HepG2 (cell line): ENCODE results near the gene SUN5. TPM values are rescaled to one million over a fixed set of nuclear protein-coding genes. Genes with fewer than 3 reads are reported as not detected.

ENCODE experiments used
- GATAD1 ChIP-seq: IDR thresholded peaks from 2 replicates; pipeline ENCODE4 v1.6.1; 2016; ENCODE audit warnings: missing genetic modification reagents, missing compliant biosample characterization
- KDM2A ChIP-seq: sonication (generic); formaldehyde crosslinking; IDR thresholded peaks from 2 replicates; pipeline ENCODE4 v1.4.0; 2020; ENCODE audit warnings: low read depth, missing genetic modification reagents, borderline replicate concordance
- MTA1 ChIP-seq: sonication (generic); formaldehyde crosslinking; IDR thresholded peaks from 2 replicates; pipeline ENCODE4 v1.4.0; 2020; ENCODE audit warnings: missing genetic modification reagents, mild to moderate bottlenecking, borderline replicate concordance
- RARA ChIP-seq: IDR thresholded peaks from 2 replicates; pipeline ENCODE4 v1.6.1; 2016; ENCODE audit warnings: missing genetic modification reagents, missing compliant biosample characterization
- SAFB2 ChIP-seq: sonication (generic); formaldehyde crosslinking; IDR thresholded peaks from 2 replicates; pipeline ENCODE4 v1.5.1; 2020; ENCODE audit warnings: missing genetic modification reagents, low read depth, mild to moderate bottlenecking, borderline replicate concordance
- SRSF9 ChIP-seq: fragments of 200-400 bp; formaldehyde crosslinking; IDR thresholded peaks from 2 replicates; pipeline ENCODE4 v1.6.1; 2018; ENCODE audit warnings: borderline replicate concordance, mild to moderate bottlenecking, low read depth, low read length; ENCODE audit not compliant: insufficient read depth, poor library complexity, severe bottlenecking
- THYN1 ChIP-seq: sonication (generic); formaldehyde crosslinking; IDR thresholded peaks from 2 replicates; pipeline ENCODE4 v1.8.1; 2023; ENCODE audit warnings: low read depth, mild to moderate bottlenecking, moderate library complexity, missing genetic modification reagents, borderline replicate concordance
- YEATS2 ChIP-seq: sonication (generic); formaldehyde crosslinking; IDR thresholded peaks from 2 replicates; pipeline ENCODE4 v1.4.0; 2020; ENCODE audit warnings: missing genetic modification reagents, borderline replicate concordance
- ZNF251 ChIP-seq: sonication (generic); formaldehyde crosslinking; IDR thresholded peaks from 2 replicates; pipeline ENCODE4 v1.9.0; 2021; ENCODE audit warnings: mild to moderate bottlenecking, missing genetic modification reagents
- ZNF264 ChIP-seq: sonication (generic); formaldehyde crosslinking; IDR thresholded peaks from 2 replicates; pipeline ENCODE4 v1.4.0; 2020; ENCODE audit warnings: missing genetic modification reagents
- ZNF354B ChIP-seq: sonication (generic); formaldehyde crosslinking; IDR thresholded peaks from 2 replicates; pipeline ENCODE4 v1.8.0; 2022; ENCODE audit warnings: mild to moderate bottlenecking, missing genetic modification reagents
- ZNF496 ChIP-seq: sonication (generic); formaldehyde crosslinking; IDR thresholded peaks from 2 replicates; pipeline ENCODE4 v1.8.1; 2023; ENCODE audit warnings: mild to moderate bottlenecking, moderate library complexity, missing genetic modification reagents; ENCODE audit not compliant: insufficient replicate concordance
- ZNF768 ChIP-seq: sonication (generic); formaldehyde crosslinking; IDR thresholded peaks from 2 replicates; pipeline ENCODE4 v1.4.0; 2020; ENCODE audit warnings: missing genetic modification reagents
- ZNF772 ChIP-seq: sonication (generic); formaldehyde crosslinking; IDR thresholded peaks from 2 replicates; pipeline ENCODE4 v1.5.0; 2020; ENCODE audit warnings: mild to moderate bottlenecking, missing genetic modification reagents
- ZNF776 ChIP-seq: sonication (generic); formaldehyde crosslinking; IDR thresholded peaks from 2 replicates; pipeline ENCODE4 v1.4.0; 2020; ENCODE audit warnings: mild to moderate bottlenecking, missing genetic modification reagents
- ZNF788 ChIP-seq: sonication (generic); formaldehyde crosslinking; IDR thresholded peaks from 2 replicates; pipeline ENCODE4 v1.5.0; 2020; ENCODE audit warnings: mild to moderate bottlenecking, missing genetic modification reagents, borderline replicate concordance
- ZSCAN20 ChIP-seq: sonication (generic); formaldehyde crosslinking; IDR thresholded peaks from 2 replicates; pipeline ENCODE4 v1.4.0; 2020; ENCODE audit warnings: missing genetic modification reagents, mild to moderate bottlenecking, borderline replicate concordance
- polyA plus RNA-seq, 8 experiments: library from polyadenylated mRNA; depleted of rRNA in 3 of 8; stranded (reverse) in 7 of 8; unstranded in 1 of 8; fragments of >200 nt; fragmentation: Illumina TruSeq in 4 of 8; extraction: Trizol in 4 of 8; gene quantifications; 2 replicates each; pipeline versions ENCODE4 v1.2.1 to v1.2.3, GENCODE V29; 2011 to 2016; ENCODE audit warnings: low read depth in 4 of 8, missing spikeins in 1 of 8, mixed read lengths in 1 of 8; ENCODE audit not compliant: insufficient read depth in 1 of 8
- total RNA-seq, 5 experiments: library from RNA; depleted of rRNA; stranded (reverse); fragments of >200 nt; fragmentation: Illumina TruSeq; extraction: Trizol; gene quantifications; 2 replicates each; pipeline ENCODE4 v1.2.3, GENCODE V29; 2016; ENCODE audit warnings: low read depth in 1 of 5
- TF ChIP-seq, protein P1 (sequence below): sonication (generic); formaldehyde crosslinking; IDR thresholded peaks from 2 replicates; pipeline ENCODE4 v1.4.0; 2020; ENCODE audit warnings: missing genetic modification reagents
- TF ChIP-seq, protein P2 (sequence below): IDR thresholded peaks from 2 replicates; pipeline ENCODE4 v1.4.0; 2020; ENCODE audit warnings: mild to moderate bottlenecking, missing genetic modification reagents
- TF ChIP-seq, protein P3 (sequence below): sonication (generic); IDR thresholded peaks from 2 replicates; pipeline ENCODE4 v1.6.1; 2016; ENCODE audit warnings: low read depth, borderline replicate concordance

The SUN5 gene
- total and polyA plus RNA-seq, 2 of the 13 experiments (the other 11 are each of a cell fraction or from before 2014, with no cell fraction given), result not detected

DNA sequence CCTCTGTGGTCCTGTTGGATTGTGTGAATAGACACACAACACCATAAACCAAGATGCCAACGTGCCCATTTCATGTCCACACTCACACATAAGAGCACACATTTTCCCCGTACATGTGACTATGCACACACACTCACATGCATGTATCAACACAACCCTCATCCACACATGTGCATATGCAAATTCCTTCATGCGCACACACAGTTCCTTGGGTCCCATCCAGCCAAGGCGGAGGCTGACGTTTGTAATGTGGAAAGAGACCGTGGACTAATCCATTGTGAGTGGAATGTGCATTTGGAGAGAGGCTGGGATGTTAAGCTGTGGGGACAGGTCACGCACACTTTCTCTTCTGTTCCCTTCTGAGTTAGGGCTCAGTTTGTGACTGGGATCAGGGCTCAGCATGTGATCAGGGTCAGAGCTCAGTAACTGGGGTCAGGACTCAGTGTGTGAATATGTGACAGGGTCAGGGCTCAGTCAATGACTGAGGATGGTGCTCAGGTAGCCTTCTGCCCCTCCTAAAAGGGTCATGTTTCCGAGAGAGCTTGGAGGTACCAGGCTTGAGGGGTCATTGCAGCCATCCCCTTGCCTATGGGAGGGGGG, 2.6 kb upstream of the SUN5 start (continued):
- TF ChIP-seq, protein P1, sequence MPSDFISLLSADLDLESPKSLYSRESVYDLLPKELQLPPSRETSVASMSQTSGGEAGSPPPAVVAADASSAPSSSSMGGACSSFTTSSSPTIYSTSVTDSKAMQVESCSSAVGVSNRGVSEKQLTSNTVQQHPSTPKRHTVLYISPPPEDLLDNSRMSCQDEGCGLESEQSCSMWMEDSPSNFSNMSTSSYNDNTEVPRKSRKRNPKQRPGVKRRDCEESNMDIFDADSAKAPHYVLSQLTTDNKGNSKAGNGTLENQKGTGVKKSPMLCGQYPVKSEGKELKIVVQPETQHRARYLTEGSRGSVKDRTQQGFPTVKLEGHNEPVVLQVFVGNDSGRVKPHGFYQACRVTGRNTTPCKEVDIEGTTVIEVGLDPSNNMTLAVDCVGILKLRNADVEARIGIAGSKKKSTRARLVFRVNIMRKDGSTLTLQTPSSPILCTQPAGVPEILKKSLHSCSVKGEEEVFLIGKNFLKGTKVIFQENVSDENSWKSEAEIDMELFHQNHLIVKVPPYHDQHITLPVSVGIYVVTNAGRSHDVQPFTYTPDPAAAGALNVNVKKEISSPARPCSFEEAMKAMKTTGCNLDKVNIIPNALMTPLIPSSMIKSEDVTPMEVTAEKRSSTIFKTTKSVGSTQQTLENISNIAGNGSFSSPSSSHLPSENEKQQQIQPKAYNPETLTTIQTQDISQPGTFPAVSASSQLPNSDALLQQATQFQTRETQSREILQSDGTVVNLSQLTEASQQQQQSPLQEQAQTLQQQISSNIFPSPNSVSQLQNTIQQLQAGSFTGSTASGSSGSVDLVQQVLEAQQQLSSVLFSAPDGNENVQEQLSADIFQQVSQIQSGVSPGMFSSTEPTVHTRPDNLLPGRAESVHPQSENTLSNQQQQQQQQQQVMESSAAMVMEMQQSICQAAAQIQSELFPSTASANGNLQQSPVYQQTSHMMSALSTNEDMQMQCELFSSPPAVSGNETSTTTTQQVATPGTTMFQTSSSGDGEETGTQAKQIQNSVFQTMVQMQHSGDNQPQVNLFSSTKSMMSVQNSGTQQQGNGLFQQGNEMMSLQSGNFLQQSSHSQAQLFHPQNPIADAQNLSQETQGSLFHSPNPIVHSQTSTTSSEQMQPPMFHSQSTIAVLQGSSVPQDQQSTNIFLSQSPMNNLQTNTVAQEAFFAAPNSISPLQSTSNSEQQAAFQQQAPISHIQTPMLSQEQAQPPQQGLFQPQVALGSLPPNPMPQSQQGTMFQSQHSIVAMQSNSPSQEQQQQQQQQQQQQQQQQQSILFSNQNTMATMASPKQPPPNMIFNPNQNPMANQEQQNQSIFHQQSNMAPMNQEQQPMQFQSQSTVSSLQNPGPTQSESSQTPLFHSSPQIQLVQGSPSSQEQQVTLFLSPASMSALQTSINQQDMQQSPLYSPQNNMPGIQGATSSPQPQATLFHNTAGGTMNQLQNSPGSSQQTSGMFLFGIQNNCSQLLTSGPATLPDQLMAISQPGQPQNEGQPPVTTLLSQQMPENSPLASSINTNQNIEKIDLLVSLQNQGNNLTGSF, result no peak
- TF ChIP-seq ZNF768 (CRISPR knock-in tag) (no peak), ZNF788 (peak; percentile 2; the same call in 1 of the 2 replicates), GATAD1 (CRISPR knock-in tag) (0 out of 2 replicates have a peak, but pooled peaks have one; percentile 3), ZNF772 (no peak), RARA (CRISPR knock-in tag) (peak; percentile 49; the same call in 1 of the 2 replicates), MTA1 (no peak), ZNF251 (CRISPR knock-in tag) (no peak), ZNF354B (CRISPR knock-in tag) (no peak), ZNF776 (CRISPR knock-in tag) (no peak; the same call in 1 of the 2 replicates), KDM2A (no peak), ZSCAN20 (no peak), ZNF264 (CRISPR knock-in tag) (no peak), SRSF9 (no peak), THYN1 (CRISPR knock-in tag) (no peak), YEATS2 (CRISPR knock-in tag) (no peak), ZNF496 (CRISPR knock-in tag) (no peak), SAFB2 (CRISPR knock-in tag) (no peak)
- TF ChIP-seq, protein P2, sequence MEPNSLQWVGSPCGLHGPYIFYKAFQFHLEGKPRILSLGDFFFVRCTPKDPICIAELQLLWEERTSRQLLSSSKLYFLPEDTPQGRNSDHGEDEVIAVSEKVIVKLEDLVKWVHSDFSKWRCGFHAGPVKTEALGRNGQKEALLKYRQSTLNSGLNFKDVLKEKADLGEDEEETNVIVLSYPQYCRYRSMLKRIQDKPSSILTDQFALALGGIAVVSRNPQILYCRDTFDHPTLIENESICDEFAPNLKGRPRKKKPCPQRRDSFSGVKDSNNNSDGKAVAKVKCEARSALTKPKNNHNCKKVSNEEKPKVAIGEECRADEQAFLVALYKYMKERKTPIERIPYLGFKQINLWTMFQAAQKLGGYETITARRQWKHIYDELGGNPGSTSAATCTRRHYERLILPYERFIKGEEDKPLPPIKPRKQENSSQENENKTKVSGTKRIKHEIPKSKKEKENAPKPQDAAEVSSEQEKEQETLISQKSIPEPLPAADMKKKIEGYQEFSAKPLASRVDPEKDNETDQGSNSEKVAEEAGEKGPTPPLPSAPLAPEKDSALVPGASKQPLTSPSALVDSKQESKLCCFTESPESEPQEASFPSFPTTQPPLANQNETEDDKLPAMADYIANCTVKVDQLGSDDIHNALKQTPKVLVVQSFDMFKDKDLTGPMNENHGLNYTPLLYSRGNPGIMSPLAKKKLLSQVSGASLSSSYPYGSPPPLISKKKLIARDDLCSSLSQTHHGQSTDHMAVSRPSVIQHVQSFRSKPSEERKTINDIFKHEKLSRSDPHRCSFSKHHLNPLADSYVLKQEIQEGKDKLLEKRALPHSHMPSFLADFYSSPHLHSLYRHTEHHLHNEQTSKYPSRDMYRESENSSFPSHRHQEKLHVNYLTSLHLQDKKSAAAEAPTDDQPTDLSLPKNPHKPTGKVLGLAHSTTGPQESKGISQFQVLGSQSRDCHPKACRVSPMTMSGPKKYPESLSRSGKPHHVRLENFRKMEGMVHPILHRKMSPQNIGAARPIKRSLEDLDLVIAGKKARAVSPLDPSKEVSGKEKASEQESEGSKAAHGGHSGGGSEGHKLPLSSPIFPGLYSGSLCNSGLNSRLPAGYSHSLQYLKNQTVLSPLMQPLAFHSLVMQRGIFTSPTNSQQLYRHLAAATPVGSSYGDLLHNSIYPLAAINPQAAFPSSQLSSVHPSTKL (CRISPR knock-in tag), result no peak
- TF ChIP-seq, protein P3, sequence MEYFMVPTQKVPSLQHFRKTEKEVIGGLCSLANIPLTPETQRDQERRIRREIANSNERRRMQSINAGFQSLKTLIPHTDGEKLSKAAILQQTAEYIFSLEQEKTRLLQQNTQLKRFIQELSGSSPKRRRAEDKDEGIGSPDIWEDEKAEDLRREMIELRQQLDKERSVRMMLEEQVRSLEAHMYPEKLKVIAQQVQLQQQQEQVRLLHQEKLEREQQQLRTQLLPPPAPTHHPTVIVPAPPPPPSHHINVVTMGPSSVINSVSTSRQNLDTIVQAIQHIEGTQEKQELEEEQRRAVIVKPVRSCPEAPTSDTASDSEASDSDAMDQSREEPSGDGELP, result peak; percentile 23; the same call in 1 of the 2 replicates
